ENCODE data around the gene PHF21B.

- no peak for TF ChIP-seq REST (IDR thresholded peaks at IDR 0.05; ENCODE audit: insufficient read depth in 1 of 2, low read depth in 2 of 2, low read length in 2 of 2)
- TF ChIP-seq POLR2AphosphoS5 (IDR thresholded peaks at IDR 0.05; ENCODE audit: low read depth, low read length): no peak
- no peak for TF ChIP-seq TAF1 (IDR thresholded peaks at IDR 0.05; ENCODE audit: borderline replicate concordance, insufficient read depth, low read length)
- no peak for TF ChIP-seq SIN3A (IDR thresholded peaks at IDR 0.05; ENCODE audit: borderline replicate concordance, insufficient read depth, low read length)
These were observed 118.0 kb downstream of the PHF21B start for GRCh38 chr22:44891791-44892190.

Data from PFSK-1 (cell line).